ENCODE results near the gene NDUFA3.

DNA sequence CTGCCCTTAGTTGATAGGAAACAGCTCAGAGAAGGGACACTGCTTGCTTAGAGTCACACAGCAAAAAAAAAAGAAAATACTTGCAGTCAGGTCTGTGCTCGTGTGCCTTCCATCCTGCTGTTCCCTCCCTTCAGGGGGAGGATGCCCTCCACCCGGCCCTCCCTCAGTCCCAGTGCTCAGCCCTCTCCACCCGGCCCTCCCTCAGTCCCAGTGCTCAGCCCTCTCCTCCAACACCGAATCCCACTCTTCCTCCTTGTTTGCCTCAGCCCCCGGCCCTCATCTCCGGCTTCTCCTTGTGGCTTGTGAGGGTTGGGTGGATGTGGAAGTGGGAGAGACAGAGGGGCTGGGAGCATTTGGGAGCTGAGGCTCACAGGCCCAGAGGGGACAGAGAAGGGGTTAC is 7.0 kb downstream of the NDUFA3 start:
- TF ChIP-seq, protein P1, sequence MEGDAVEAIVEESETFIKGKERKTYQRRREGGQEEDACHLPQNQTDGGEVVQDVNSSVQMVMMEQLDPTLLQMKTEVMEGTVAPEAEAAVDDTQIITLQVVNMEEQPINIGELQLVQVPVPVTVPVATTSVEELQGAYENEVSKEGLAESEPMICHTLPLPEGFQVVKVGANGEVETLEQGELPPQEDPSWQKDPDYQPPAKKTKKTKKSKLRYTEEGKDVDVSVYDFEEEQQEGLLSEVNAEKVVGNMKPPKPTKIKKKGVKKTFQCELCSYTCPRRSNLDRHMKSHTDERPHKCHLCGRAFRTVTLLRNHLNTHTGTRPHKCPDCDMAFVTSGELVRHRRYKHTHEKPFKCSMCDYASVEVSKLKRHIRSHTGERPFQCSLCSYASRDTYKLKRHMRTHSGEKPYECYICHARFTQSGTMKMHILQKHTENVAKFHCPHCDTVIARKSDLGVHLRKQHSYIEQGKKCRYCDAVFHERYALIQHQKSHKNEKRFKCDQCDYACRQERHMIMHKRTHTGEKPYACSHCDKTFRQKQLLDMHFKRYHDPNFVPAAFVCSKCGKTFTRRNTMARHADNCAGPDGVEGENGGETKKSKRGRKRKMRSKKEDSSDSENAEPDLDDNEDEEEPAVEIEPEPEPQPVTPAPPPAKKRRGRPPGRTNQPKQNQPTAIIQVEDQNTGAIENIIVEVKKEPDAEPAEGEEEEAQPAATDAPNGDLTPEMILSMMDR (IDR thresholded peaks at IDR 0.05), result no peak
- TF ChIP-seq EZH2 (IDR thresholded peaks at IDR 0.05; ENCODE audit: borderline replicate concordance, insufficient read depth, low read depth, low read length, poor library complexity, severe bottlenecking), result no peak
